HPDE6-E6E7 (cell line): ENCODE data around the gene SIGLEC9.

Source experiments
- DNase-seq: peaks from one replicate; pipeline ENCODE4 v3.0.0; 2011; ENCODE audit warnings: missing footprints; ENCODE audit errors: extremely low spot score

Gene SIGLEC9

GRCh38 chr19:51124729-51125128, at the start of gene SIGLEC9:
Gene SIGLEC9 (plus strand): TSS chr19:51124906. CDS start chr19:51124975, 69 bp downstream.
- no peak for DNase-seq

GRCh38 chr19:51075998-51076397, 48.7 kb upstream of the SIGLEC9 start:
- DNase-seq: no peak

GRCh38 chr19:51076631-51077213, 48.0 kb upstream of the SIGLEC9 start:
- no peak for DNase-seq

GRCh38 chr19:51078104-51078503, 46.6 kb upstream of the SIGLEC9 start:
- no peak for DNase-seq

GRCh38 chr19:51078731-51079130, 46.0 kb upstream of the SIGLEC9 start:
- DNase-seq: no peak

- no peak for DNase-seq
These were observed 45.1 kb upstream of the SIGLEC9 start for GRCh38 chr19:51079481-51080110.

- no peak for DNase-seq
These were observed 43.2 kb upstream of the SIGLEC9 start for GRCh38 chr19:51081476-51081875.

- no peak for DNase-seq
These were observed 42.1 kb upstream of the SIGLEC9 start, which contains the start of gene KLK14 for GRCh38 chr19:51082611-51083010. Gene KLK14 (minus strand): TSS chr19:51082887. CDS start chr19:51082614, 273 bp downstream.

- no peak for DNase-seq
These were observed 41.5 kb upstream of the SIGLEC9 start for GRCh38 chr19:51083181-51083580.

- no peak for DNase-seq
These were observed 40.9 kb upstream of the SIGLEC9 start for GRCh38 chr19:51083783-51084182.

- no peak for DNase-seq
These were observed 40.2 kb upstream of the SIGLEC9 start for GRCh38 chr19:51084505-51084904.

GRCh38 chr19:51086153-51086850, 38.4 kb upstream of the SIGLEC9 start:
- no peak for DNase-seq

- no peak for DNase-seq
These were observed 34.9 kb upstream of the SIGLEC9 start for GRCh38 chr19:51089786-51090185.

- no peak for DNase-seq
These were observed 34.2 kb upstream of the SIGLEC9 start for GRCh38 chr19:51090471-51090870.

GRCh38 chr19:51091126-51091525, 33.6 kb upstream of the SIGLEC9 start:
- no peak for DNase-seq

- DNase-seq: no peak
These were observed 32.5 kb upstream of the SIGLEC9 start for GRCh38 chr19:51091895-51092873.

GRCh38 chr19:51093101-51093500, 31.6 kb upstream of the SIGLEC9 start:
- DNase-seq: no peak

- DNase-seq: no peak
These were observed 31.0 kb upstream of the SIGLEC9 start for GRCh38 chr19:51093510-51094345.

GRCh38 chr19:51094696-51095279, 29.9 kb upstream of the SIGLEC9 start:
- DNase-seq: no peak

- DNase-seq: no peak
These were observed 28.1 kb upstream of the SIGLEC9 start for GRCh38 chr19:51096473-51097165.
